ENCODE results near the gene BCL2. TPM values are rescaled to one million over a fixed set of nuclear protein-coding genes. Genes with fewer than 3 reads are reported as not detected.

Gene BCL2
- total RNA-seq, 1 experiment from 2014 or later: 2.5 TPM

- H3K4me2 ChIP-seq (ENCODE audit: low read length): no peak overlapping the region
Measured at GRCh38 chr18:63099091-63099840, 220.3 kb downstream of the BCL2 start.

More at GRCh38 chr18:63099091-63099840, 220.3 kb downstream of the BCL2 start:
- no peak overlapping the region for H2AFZ ChIP-seq (ENCODE audit: low read depth, low read length, poor library complexity, severe bottlenecking)
- no peaks in the 10 kb centered on the region for H3K9me2 ChIP-seq (ENCODE audit: insufficient read depth)
- H3K4me3 ChIP-seq (replicated peaks in 1 of 2; ENCODE audit: low read depth in 1 of 2, low read length in 2 of 2): no peak overlapping the region
- H3K9ac ChIP-seq (ENCODE audit: low read length): no peak overlapping the region
- ChIA-PET CTCF (no interaction called here), RAD21 (ENCODE audit: low non-redundant PET in 1 of 2, low total read pairs in 2 of 2, uncharacterized antibody in 2 of 2, unreplicated experiment in 2 of 2) (no interaction called here), POLR2A (no interaction called here)
- no peaks in the 10 kb centered on the region for H3K9me3 ChIP-seq (ENCODE audit: control insufficient read depth in 1 of 2, insufficient read depth in 1 of 2, low read depth in 1 of 2, low read length in 2 of 2)
- DNase-seq (ENCODE audit: low read depth, low spot score) (no peak), ATAC-seq (no peak)
- H3K79me2 ChIP-seq (ENCODE audit: insufficient read depth, low read length): no peaks in the 10 kb centered on the region
- intact Hi-C loops (cut with micrococcal nuclease): no loop called here
- BruUV-seq (replicated peaks): no TSS peak
- H3K27ac ChIP-seq (ENCODE audit: low read depth, low read length): no peak overlapping the region
- H4K20me1 ChIP-seq (ENCODE audit: insufficient read depth): no peaks in the 10 kb centered on the region
- TF ChIP-seq TCF7L2 (IDR thresholded peaks at IDR 0.05; ENCODE audit: borderline replicate concordance, extremely low read depth, insufficient read depth, insufficient read length) (no peak), CEBPB (IDR thresholded peaks at IDR 0.05; ENCODE audit: low read depth) (no peak), FOSL1 (IDR thresholded peaks at IDR 0.05; ENCODE audit: low read depth) (no peak), CBX3 (IDR thresholded peaks at IDR 0.05; ENCODE audit: low read depth) (no peak), EZH2phosphoT487 (IDR thresholded peaks at IDR 0.05; ENCODE audit: borderline replicate concordance) (no peak), MAX (IDR thresholded peaks at IDR 0.05) (no peak), RAD21 (IDR thresholded peaks at IDR 0.05; ENCODE audit: low read depth) (no peak), SP1 (IDR thresholded peaks at IDR 0.05; ENCODE audit: low read depth) (no peak), SRF (IDR thresholded peaks at IDR 0.05; ENCODE audit: low read depth) (no peak), ZFX (IDR thresholded peaks at IDR 0.05) (no peak), REST (IDR thresholded peaks at IDR 0.05; ENCODE audit: low read depth) (no peak), EGR1 (IDR thresholded peaks at IDR 0.05; ENCODE audit: low read depth) (no peak), SIN3A (IDR thresholded peaks at IDR 0.05; ENCODE audit: low read depth) (no peak), POLR2AphosphoS5 (IDR thresholded peaks at IDR 0.05; ENCODE audit: low read depth, low read length) (no peak)
- no peaks in the 10 kb centered on the region for H3K27me3 ChIP-seq (ENCODE audit: insufficient read depth, low read length)
- no peaks in the 10 kb centered on the region for H3K4me1 ChIP-seq (ENCODE audit: control insufficient read depth in 1 of 2, insufficient read depth in 2 of 2, low read length in 2 of 2)
- H3K36me3 ChIP-seq (ENCODE audit: control insufficient read depth in 1 of 2, insufficient read depth in 2 of 2, low read length in 2 of 2): no peaks in the 10 kb centered on the region
